Liver (tissue), 9 donors: ENCODE data around the gene SBK3. TPM values are rescaled to one million over a fixed set of nuclear protein-coding genes. Genes with fewer than 3 reads are reported as not detected.

Experiments used
- DNase-seq: peaks from one replicate; pipeline ENCODE4 v3.0.0-alpha.2; 2017; ENCODE audit warnings: low spot score
- H3K27ac ChIP-seq, 2 donors: one replicate each; pipeline ENCODE4 v1.7.0; 2013; ENCODE audit warnings: inconsistent platforms in 2 of 2, low read length in 2 of 2, control low read depth in 1 of 2, low read depth in 1 of 2, mild to moderate bottlenecking in 1 of 2
- H3K27me3 ChIP-seq, 4 donors: one replicate each; pipeline versions ENCODE4 v1.6.1 to v1.7.0; 2013; ENCODE audit warnings: low read length in 3 of 4, inconsistent platforms in 1 of 4, mild to moderate bottlenecking in 1 of 4, moderate library complexity in 1 of 4; ENCODE audit not compliant: control insufficient read depth in 4 of 4, insufficient read depth in 4 of 4
- H3K36me3 ChIP-seq, 4 donors: one replicate each; pipeline versions ENCODE4 v1.6.1 to v1.7.0; 2013; ENCODE audit warnings: low read length in 3 of 4, mild to moderate bottlenecking in 3 of 4, low read depth in 1 of 4, moderate library complexity in 1 of 4; ENCODE audit not compliant: control insufficient read depth in 4 of 4, insufficient read depth in 3 of 4
- H3K4me1 ChIP-seq, 4 donors: one replicate each; pipeline versions ENCODE4 v1.6.1 to v1.7.0; 2013; ENCODE audit warnings: low read length in 3 of 4, mild to moderate bottlenecking in 3 of 4, moderate library complexity in 1 of 4; ENCODE audit not compliant: control insufficient read depth in 4 of 4, insufficient read depth in 4 of 4
- H3K4me3 ChIP-seq, 3 donors: one replicate each; pipeline versions ENCODE4 v1.6.1 to v1.7.0; 2013; ENCODE audit warnings: low read length in 3 of 3, control low read depth in 1 of 3, low read depth in 1 of 3, mild to moderate bottlenecking in 1 of 3
- H3K9ac ChIP-seq, 2 donors: one replicate each; pipeline ENCODE4 v1.7.0; 2013; ENCODE audit warnings: low read length in 2 of 2, mild to moderate bottlenecking in 2 of 2, moderate library complexity in 2 of 2, control low read depth in 1 of 2, low read depth in 1 of 2
- H3K9me3 ChIP-seq, 4 donors: one replicate each; pipeline versions ENCODE4 v1.6.1 to v1.7.0; 2013; ENCODE audit warnings: low read length in 3 of 4; ENCODE audit not compliant: control insufficient read depth in 4 of 4
- EGR1 ChIP-seq, 2 donors: IDR thresholded peaks; 2 replicates each; pipeline ENCODE4 v1.6.1; 2016 to 2018; ENCODE audit warnings: antibody characterized with exemption in 2 of 2, low read depth in 2 of 2
- FOXA1 ChIP-seq: IDR thresholded peaks from 2 replicates; pipeline ENCODE4 v1.6.1; 2016; ENCODE audit warnings: antibody characterized with exemption
- FOXA2 ChIP-seq: IDR thresholded peaks from 2 replicates; pipeline ENCODE4 v1.6.1; 2016; ENCODE audit warnings: antibody characterized with exemption
- GABPA ChIP-seq, 2 donors: IDR thresholded peaks in 1 of 2; conservative IDR thresholded peaks in 1 of 2; 2 replicates each; pipeline ENCODE4 v1.6.1; 2016; ENCODE audit warnings: antibody characterized with exemption in 2 of 2, mild to moderate bottlenecking in 1 of 2, moderate library complexity in 1 of 2
- HNF4A ChIP-seq, 2 donors: conservative IDR thresholded peaks; 2 replicates each; pipeline ENCODE4 v1.6.1; 2016; ENCODE audit warnings: antibody characterized with exemption in 2 of 2, mild to moderate bottlenecking in 2 of 2
- HNF4G ChIP-seq: IDR thresholded peaks from 2 replicates; pipeline ENCODE4 v1.6.1; 2016; ENCODE audit warnings: antibody characterized with exemption
- JUND ChIP-seq, 2 donors: IDR thresholded peaks; 2 replicates each; pipeline ENCODE4 v1.6.1; 2016; ENCODE audit warnings: antibody characterized with exemption in 2 of 2
- RAD21 ChIP-seq, 2 donors: IDR thresholded peaks; 2 replicates each; pipeline ENCODE4 v1.6.1; 2016; ENCODE audit warnings: antibody characterized with exemption in 2 of 2, mild to moderate bottlenecking in 2 of 2
- RXRA ChIP-seq, 2 donors: IDR thresholded peaks; 2 replicates each; pipeline ENCODE4 v1.6.1; 2017 to 2018; ENCODE audit warnings: antibody characterized with exemption in 2 of 2, mild to moderate bottlenecking in 1 of 2
- SP1 ChIP-seq: IDR thresholded peaks from 2 replicates; pipeline ENCODE4 v1.6.1; 2018; ENCODE audit warnings: antibody characterized with exemption, mild to moderate bottlenecking
- TAF1 ChIP-seq: conservative IDR thresholded peaks from 2 replicates; pipeline ENCODE4 v1.6.1; 2016; ENCODE audit warnings: antibody characterized with exemption, mild to moderate bottlenecking
- YY1 ChIP-seq: IDR thresholded peaks from 2 replicates; pipeline ENCODE4 v1.6.1; 2016; ENCODE audit warnings: antibody characterized with exemption, mild to moderate bottlenecking
- WGBS: extraction: QIAGEN DNeasy Blood & Tissue Kit; methylation state at CpG from one replicate; pipeline ENCODE4 v1.1.7; 2013; 5-methylcytosine and 5-hydroxymethylcytosine counted together
- polyA plus RNA-seq, 2 donors: library from polyadenylated mRNA; stranded (reverse) in 1 of 2; unstranded in 1 of 2; fragments of 200-250 nt in 1 of 2; fragments of >200 nt in 1 of 2; fragmentation: Nextera tagmentation in 1 of 2; extraction: Ambion mirVana in 1 of 2; gene quantifications; one replicate each; pipeline versions ENCODE4 v1.2.1 to v1.2.3, GENCODE V29; 2013 to 2015
- total RNA-seq, 2 donors: library from RNA; depleted of rRNA; stranded (reverse); fragments of >200 nt; gene quantifications; one replicate each; pipeline ENCODE4 v1.2.3, GENCODE V29; 2014
- TF ChIP-seq, protein P1 (sequence below): IDR thresholded peaks from 2 replicates; pipeline ENCODE4 v1.6.1; 2016; ENCODE audit warnings: antibody characterized with exemption
- TF ChIP-seq, protein P2 (sequence below): IDR thresholded peaks from 2 replicates; pipeline ENCODE4 v1.6.1; 2016; ENCODE audit warnings: antibody characterized with exemption
- TF ChIP-seq, protein P3 (sequence below): fragments of 150-350 bp; IDR thresholded peaks from 2 replicates; pipeline ENCODE4 v1.5.1; 2017; ENCODE audit warnings: improper control_type of control experiment, low read depth, low read length; ENCODE audit not compliant: missing input control
- donor health status: healthy.
- donor health status: healthy.
- donor health status: healthy.
- donor health status: healthy.
- donor health status: healthy.

Gene SBK3
- total and polyA plus RNA-seq, 4 donors: 0.03 TPM; not detected in 3

- Histone ChIP-seq H3K4me1 (peaks cover 0 to 2% (median 0%) of the 10 kb centered on the region in 4 donors), H3K27ac (no peak overlapping the region), H3K27me3 (peaks cover 0 to 2% (median 0%) of the 10 kb centered on the region in 4 donors), H3K36me3 (no peaks in the 10 kb centered on the region), H3K4me3 (no peak overlapping the region), H3K9ac (no peak overlapping the region), H3K9me3 (no peaks in the 10 kb centered on the region)
- no peak for DNase-seq
- 65% methylated on average over 19 of the region's 19 CpGs for WGBS
- TF ChIP-seq EGR1 (IDR thresholded peaks at IDR 0.05; ENCODE audit: low read depth in 2 of 2) (no peak), GABPA (IDR thresholded peaks at IDR 0.05 in 1 of 2, conservative IDR thresholded peaks at IDR 0.05 in 1 of 2) (no peak), FOXA1 (no peak), YY1 (no peak), SP1 (no peak), RXRA (IDR thresholded peaks at IDR 0.05) (no peak), TAF1 (no peak), HNF4A (conservative IDR thresholded peaks at IDR 0.05) (no peak), JUND (IDR thresholded peaks at IDR 0.05) (no peak), RAD21 (IDR thresholded peaks at IDR 0.05) (no peak), HNF4G (no peak), FOXA2 (no peak)
- TF ChIP-seq, protein P1, sequence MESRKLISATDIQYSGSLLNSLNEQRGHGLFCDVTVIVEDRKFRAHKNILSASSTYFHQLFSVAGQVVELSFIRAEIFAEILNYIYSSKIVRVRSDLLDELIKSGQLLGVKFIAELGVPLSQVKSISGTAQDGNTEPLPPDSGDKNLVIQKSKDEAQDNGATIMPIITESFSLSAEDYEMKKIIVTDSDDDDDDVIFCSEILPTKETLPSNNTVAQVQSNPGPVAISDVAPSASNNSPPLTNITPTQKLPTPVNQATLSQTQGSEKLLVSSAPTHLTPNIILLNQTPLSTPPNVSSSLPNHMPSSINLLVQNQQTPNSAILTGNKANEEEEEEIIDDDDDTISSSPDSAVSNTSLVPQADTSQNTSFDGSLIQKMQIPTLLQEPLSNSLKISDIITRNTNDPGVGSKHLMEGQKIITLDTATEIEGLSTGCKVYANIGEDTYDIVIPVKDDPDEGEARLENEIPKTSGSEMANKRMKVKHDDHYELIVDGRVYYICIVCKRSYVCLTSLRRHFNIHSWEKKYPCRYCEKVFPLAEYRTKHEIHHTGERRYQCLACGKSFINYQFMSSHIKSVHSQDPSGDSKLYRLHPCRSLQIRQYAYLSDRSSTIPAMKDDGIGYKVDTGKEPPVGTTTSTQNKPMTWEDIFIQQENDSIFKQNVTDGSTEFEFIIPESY: no peak
- TF ChIP-seq, protein P2, sequence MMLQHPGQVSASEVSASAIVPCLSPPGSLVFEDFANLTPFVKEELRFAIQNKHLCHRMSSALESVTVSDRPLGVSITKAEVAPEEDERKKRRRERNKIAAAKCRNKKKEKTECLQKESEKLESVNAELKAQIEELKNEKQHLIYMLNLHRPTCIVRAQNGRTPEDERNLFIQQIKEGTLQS: no peak
- TF ChIP-seq, protein P3, sequence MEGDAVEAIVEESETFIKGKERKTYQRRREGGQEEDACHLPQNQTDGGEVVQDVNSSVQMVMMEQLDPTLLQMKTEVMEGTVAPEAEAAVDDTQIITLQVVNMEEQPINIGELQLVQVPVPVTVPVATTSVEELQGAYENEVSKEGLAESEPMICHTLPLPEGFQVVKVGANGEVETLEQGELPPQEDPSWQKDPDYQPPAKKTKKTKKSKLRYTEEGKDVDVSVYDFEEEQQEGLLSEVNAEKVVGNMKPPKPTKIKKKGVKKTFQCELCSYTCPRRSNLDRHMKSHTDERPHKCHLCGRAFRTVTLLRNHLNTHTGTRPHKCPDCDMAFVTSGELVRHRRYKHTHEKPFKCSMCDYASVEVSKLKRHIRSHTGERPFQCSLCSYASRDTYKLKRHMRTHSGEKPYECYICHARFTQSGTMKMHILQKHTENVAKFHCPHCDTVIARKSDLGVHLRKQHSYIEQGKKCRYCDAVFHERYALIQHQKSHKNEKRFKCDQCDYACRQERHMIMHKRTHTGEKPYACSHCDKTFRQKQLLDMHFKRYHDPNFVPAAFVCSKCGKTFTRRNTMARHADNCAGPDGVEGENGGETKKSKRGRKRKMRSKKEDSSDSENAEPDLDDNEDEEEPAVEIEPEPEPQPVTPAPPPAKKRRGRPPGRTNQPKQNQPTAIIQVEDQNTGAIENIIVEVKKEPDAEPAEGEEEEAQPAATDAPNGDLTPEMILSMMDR: no peak
Observed at GRCh38 chr19:55541091-55541490, 4.3 kb downstream of the SBK3 start.

- Histone ChIP-seq H3K4me3 (no peak overlapping the region), H3K9me3 (no peaks in the 10 kb centered on the region), H3K9ac (no peak overlapping the region), H3K27me3 (peaks cover 0 to 2% (median 0%) of the 10 kb centered on the region in 4 donors), H3K36me3 (no peaks in the 10 kb centered on the region), H3K4me1 (peaks cover 0 to 2% (median 0%) of the 10 kb centered on the region in 4 donors), H3K27ac (no peak overlapping the region)
- DNase-seq: no peak
- TF ChIP-seq HNF4A (conservative IDR thresholded peaks at IDR 0.05): no peak
- no peak for TF ChIP-seq FOXA1
- TF ChIP-seq HNF4G: no peak
- no peak for TF ChIP-seq YY1
- TF ChIP-seq GABPA (IDR thresholded peaks at IDR 0.05 in 1 of 2, conservative IDR thresholded peaks at IDR 0.05 in 1 of 2): no peak
- TF ChIP-seq, protein P2: no peak
- TF ChIP-seq SP1: no peak
- WGBS: 45% methylated on average over 10 of the region's 10 CpGs
Observed at GRCh38 chr19:55540619-55541018, 4.7 kb downstream of the SBK3 start.
